GM21576 (cell line): Measurements from ENCODE around the gene CYB5A.

Experiments used
- ATAC-seq: cut with Tn5 transposase; IDR thresholded peaks from one replicate; pipeline ENCODE4 v1.9.1; 2021; ENCODE audit warnings: mild to moderate bottlenecking, moderate library complexity; ENCODE audit not compliant: unreplicated experiment

CYB5A gene

GRCh38 chr18:74219056-74219455, 72.7 kb downstream of the CYB5A start:
- no peak for ATAC-seq

GRCh38 chr18:74217476-74218143, 74.2 kb downstream of the CYB5A start:
- no peak for ATAC-seq

GRCh38 chr18:74216661-74217110, 75.1 kb downstream of the CYB5A start:
- ATAC-seq: no peak

- no peak for ATAC-seq
Measured at GRCh38 chr18:74215863-74216262, 75.9 kb downstream of the CYB5A start.

DNA sequence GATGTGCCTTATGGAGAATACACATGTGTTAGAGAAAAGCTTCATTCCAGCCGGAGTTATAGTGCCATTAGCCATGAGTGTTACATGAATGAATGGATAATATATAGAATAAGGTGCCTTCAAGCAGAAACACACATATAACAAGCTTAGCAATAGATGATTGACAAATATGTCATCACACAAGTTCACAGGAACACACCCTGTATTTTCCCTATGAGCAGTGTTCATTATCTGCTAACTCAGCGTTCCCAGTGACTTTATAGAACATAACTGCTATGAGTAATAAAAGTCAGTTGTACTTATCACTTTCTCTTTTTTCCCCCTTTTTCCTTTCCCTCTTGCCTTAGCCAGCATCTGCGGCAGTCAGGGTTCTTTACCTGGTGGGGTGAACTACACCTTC, 78.3 kb downstream of the CYB5A start:
- no peak for ATAC-seq

- ATAC-seq: no peak
Measured at GRCh38 chr18:74204526-74205152, 87.1 kb downstream of the CYB5A start.

DNA sequence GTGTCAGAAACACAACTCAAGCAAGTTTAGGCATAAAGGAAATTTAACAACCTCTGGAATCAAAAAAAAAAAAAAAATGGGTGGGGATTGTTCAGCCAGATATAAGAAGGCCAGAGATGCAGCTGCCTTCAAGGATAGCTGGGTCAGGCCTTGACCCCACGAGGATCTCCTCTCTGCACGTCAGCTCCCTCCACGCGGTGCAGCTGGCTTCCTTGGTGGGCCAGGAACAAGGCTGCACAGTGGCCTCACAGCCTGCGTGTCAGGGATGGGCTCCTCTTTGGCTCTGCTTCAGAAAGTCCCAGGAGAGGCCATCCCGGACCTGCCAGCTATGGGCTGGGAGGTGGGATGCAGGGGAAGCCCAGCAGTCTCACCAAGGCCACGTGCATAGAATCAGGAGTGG, 88.0 kb downstream of the CYB5A start:
- no peak for ATAC-seq
